HUES6 (cell line): Measurements from ENCODE around the gene DHRS12.

Source experiments
- H3K27ac ChIP-seq: 2 replicates; pipeline ENCODE4 v1.7.0; 2013; ENCODE audit warnings: low read depth, mild to moderate bottlenecking, low read length, inconsistent platforms
- H3K27me3 ChIP-seq: 2 replicates; pipeline ENCODE4 v1.6.1; 2013; ENCODE audit warnings: low read length; ENCODE audit not compliant: control insufficient read depth, insufficient read depth
- H3K36me3 ChIP-seq: 2 replicates; pipeline ENCODE4 v1.6.1; 2013; ENCODE audit warnings: low read length; ENCODE audit not compliant: control insufficient read depth, insufficient read depth
- H3K4me1 ChIP-seq: 2 replicates; pipeline ENCODE4 v1.6.1; 2013; ENCODE audit warnings: low read length; ENCODE audit not compliant: control insufficient read depth, insufficient read depth
- H3K4me3 ChIP-seq: 2 replicates; pipeline ENCODE4 v1.5.1; 2013; ENCODE audit warnings: low read depth, low read length
- H3K9ac ChIP-seq: one replicate; pipeline ENCODE4 v1.6.1; 2013; ENCODE audit warnings: mild to moderate bottlenecking, low read length
- H3K9me3 ChIP-seq: 2 replicates; pipeline ENCODE4 v1.6.1; 2013; ENCODE audit warnings: low read depth, low read length; ENCODE audit not compliant: control insufficient read depth, insufficient read depth

Gene DHRS12

GRCh38 chr13:51805925-51806324 is 2.0 kb upstream of the DHRS12 start:
- no peak overlapping the region for H3K9ac ChIP-seq
- no peaks in the 10 kb centered on the region for H3K9me3 ChIP-seq
- no peak overlapping the region for H3K4me3 ChIP-seq
- H3K36me3 ChIP-seq = no peaks in the 10 kb centered on the region
- no peak overlapping the region for H3K27ac ChIP-seq
- H3K4me1 ChIP-seq = peaks cover 35% of the 10 kb centered on the region
- H3K27me3 ChIP-seq = no peaks in the 10 kb centered on the region

- Histone ChIP-seq H3K27ac (no peak overlapping the region), H3K36me3 (no peaks in the 10 kb centered on the region), H3K27me3 (no peaks in the 10 kb centered on the region), H3K4me1 (peaks cover 35% of the 10 kb centered on the region), H3K9me3 (no peaks in the 10 kb centered on the region), H3K4me3 (no peak overlapping the region), H3K9ac (no peak overlapping the region)
These were observed 1.4 kb upstream of the DHRS12 start for GRCh38 chr13:51805313-51805712.

- peaks cover 35% of the 10 kb centered on the region for H3K4me1 ChIP-seq
These were observed 571 bp upstream of the DHRS12 start for GRCh38 chr13:51804295-51805172.

GRCh38 chr13:51802631-51803418 is 1.1 kb downstream of the DHRS12 start:
- Histone ChIP-seq H3K9ac (peak overlapping the region; percentile 97), H3K27ac (no peak overlapping the region; the same call in 1 of the 2 replicates)

More at GRCh38 chr13:51804295-51805172, 571 bp upstream of the DHRS12 start:
- H3K4me3 ChIP-seq = peak overlapping the region; percentile 72
- H3K36me3 ChIP-seq = no peaks in the 10 kb centered on the region
- H3K9me3 ChIP-seq = no peaks in the 10 kb centered on the region
- peak overlapping the region; percentile 97 for H3K9ac ChIP-seq
- peak overlapping the region; percentile 93 for H3K27ac ChIP-seq
- H3K27me3 ChIP-seq = no peaks in the 10 kb centered on the region

GRCh38 chr13:51801631-51802099 is 2.3 kb downstream of the DHRS12 start:
- Histone ChIP-seq H3K27me3 (no peaks in the 10 kb centered on the region), H3K9me3 (no peaks in the 10 kb centered on the region), H3K4me1 (peaks cover 45% of the 10 kb centered on the region), H3K27ac (no peak overlapping the region), H3K4me3 (no peak overlapping the region), H3K9ac (no peak overlapping the region), H3K36me3 (no peaks in the 10 kb centered on the region)

More at GRCh38 chr13:51802631-51803418, 1.1 kb downstream of the DHRS12 start:
- Histone ChIP-seq H3K4me1 (peaks cover 35% of the 10 kb centered on the region), H3K4me3 (peak overlapping the region; percentile 72), H3K27me3 (no peaks in the 10 kb centered on the region), H3K9me3 (no peaks in the 10 kb centered on the region), H3K36me3 (no peaks in the 10 kb centered on the region)

- no peaks in the 10 kb centered on the region for H3K27me3 ChIP-seq
- no peaks in the 10 kb centered on the region for H3K9me3 ChIP-seq
- no peaks in the 10 kb centered on the region for H3K36me3 ChIP-seq
- H3K4me3 ChIP-seq = no peak overlapping the region
- no peak overlapping the region for H3K9ac ChIP-seq
- peaks cover 49% of the 10 kb centered on the region for H3K4me1 ChIP-seq
- no peak overlapping the region for H3K27ac ChIP-seq
These were observed 3.5 kb downstream of the DHRS12 start for GRCh38 chr13:51800486-51800885.

GRCh38 chr13:51799261-51799660 is 4.7 kb downstream of the DHRS12 start:
- peaks cover 37% of the 10 kb centered on the region for H3K4me1 ChIP-seq
- no peaks in the 10 kb centered on the region for H3K9me3 ChIP-seq
- no peak overlapping the region for H3K9ac ChIP-seq
- H3K27me3 ChIP-seq = no peaks in the 10 kb centered on the region
- H3K27ac ChIP-seq = no peak overlapping the region
- no peak overlapping the region for H3K4me3 ChIP-seq
- H3K36me3 ChIP-seq = no peaks in the 10 kb centered on the region

GRCh38 chr13:51797664-51798488 is 6.1 kb downstream of the DHRS12 start:
- H3K36me3 ChIP-seq = no peaks in the 10 kb centered on the region
- H3K9me3 ChIP-seq = no peaks in the 10 kb centered on the region
- no peaks in the 10 kb centered on the region for H3K27me3 ChIP-seq
- peaks cover 39% of the 10 kb centered on the region for H3K4me1 ChIP-seq
- no peak overlapping the region for H3K9ac ChIP-seq
- H3K4me3 ChIP-seq = no peak overlapping the region
- H3K27ac ChIP-seq = no peak overlapping the region

- no peak overlapping the region for H3K27ac ChIP-seq
- no peaks in the 10 kb centered on the region for H3K36me3 ChIP-seq
- H3K27me3 ChIP-seq = no peaks in the 10 kb centered on the region
- H3K9me3 ChIP-seq = no peaks in the 10 kb centered on the region
- H3K4me1 ChIP-seq = peaks cover 25% of the 10 kb centered on the region
- no peak overlapping the region for H3K4me3 ChIP-seq
- no peak overlapping the region for H3K9ac ChIP-seq
These were observed 7.4 kb downstream of the DHRS12 start for GRCh38 chr13:51796546-51796945.

GRCh38 chr13:51795419-51795818 is 8.5 kb downstream of the DHRS12 start:
- H3K4me3 ChIP-seq = no peak overlapping the region
- H3K9me3 ChIP-seq = no peaks in the 10 kb centered on the region
- H3K4me1 ChIP-seq = peaks cover 24% of the 10 kb centered on the region
- H3K27me3 ChIP-seq = no peaks in the 10 kb centered on the region
- no peaks in the 10 kb centered on the region for H3K36me3 ChIP-seq
- no peak overlapping the region for H3K27ac ChIP-seq
- no peak overlapping the region for H3K9ac ChIP-seq
